PC-3 (cell line): ENCODE data around the gene ABCG2. TPM values are rescaled to one million over a fixed set of nuclear protein-coding genes. Genes with fewer than 3 reads are reported as not detected.

Experiments used
- ATAC-seq: fragments of 200-7000 bp; cut with Tn5 transposase; 2 replicates; pipeline ENCODE4 v1.9.1; 2020; ENCODE audit warnings: mild to moderate bottlenecking, moderate library complexity
- BruUV-seq: library from RNA; stranded (reverse); fragments of 400-500 nt; replicated peaks from 2 replicates; lab custom pipeline; 2021; lab: Mats Ljungman, UMichigan
- CTCF ChIA-PET: fragments of 300-600 bp; sonication (Branson Sonifier 250); formaldehyde crosslinking; loops from one replicate; lab custom pipeline; 2022; ENCODE audit warnings: antibody characterized with exemption; lab: Charles Lee
- POLR2A ChIA-PET: fragments of 300-600 bp; sonication (Branson Sonifier 250); formaldehyde crosslinking; loops from one replicate; lab custom pipeline; 2022; ENCODE audit warnings: antibody characterized with exemption; ENCODE audit not compliant: unreplicated experiment; lab: Charles Lee
- DNase-seq: peaks from one replicate; pipeline ENCODE4 v3.0.0-alpha.2; 2015
- H2AFZ ChIP-seq: fragments of 300-600 bp; sonication (generic); 2 replicates; pipeline ENCODE4 v1.6.0; 2016; ENCODE audit warnings: antibody characterized with exemption, low read length
- H3F3A ChIP-seq: fragments of 300-600 bp; sonication (generic); one replicate; pipeline ENCODE4 v1.6.0; 2017; ENCODE audit warnings: antibody characterized with exemption, low read length, control low read depth, mild to moderate bottlenecking; ENCODE audit not compliant: unreplicated experiment
- H3K27ac ChIP-seq: fragments of 300-600 bp; sonication (generic); 2 replicates; pipeline ENCODE4 v1.5.1; 2016; ENCODE audit warnings: mild to moderate bottlenecking, low read length
- H3K27me3 ChIP-seq: fragments of 300-600 bp; sonication (generic); 2 replicates; pipeline ENCODE4 v1.6.1; 2016; ENCODE audit warnings: low read length, mixed read lengths
- H3K36me3 ChIP-seq: fragments of 300-600 bp; sonication (generic); 2 replicates; pipeline ENCODE4 v1.6.1; 2016; ENCODE audit warnings: low read depth, mixed run types, low read length, mixed read lengths
- H3K4me1 ChIP-seq: fragments of 300-600 bp; sonication (generic); 2 replicates; pipeline ENCODE4 v1.5.1; 2016; ENCODE audit warnings: low read length; ENCODE audit not compliant: insufficient read depth
- H3K4me2 ChIP-seq: fragments of 300-600 bp; sonication (generic); 2 replicates; pipeline ENCODE4 v1.6.0; 2016; ENCODE audit warnings: low read length
- H3K4me3 ChIP-seq: fragments of 300-600 bp; sonication (generic); 2 replicates; pipeline ENCODE4 v1.5.1; 2016; ENCODE audit warnings: mild to moderate bottlenecking, low read length, mixed read lengths
- H3K79me2 ChIP-seq: fragments of 300-600 bp; sonication (generic); 2 replicates; pipeline ENCODE4 v1.6.1; 2017; ENCODE audit warnings: low read length, mixed read lengths
- H3K9ac ChIP-seq: fragments of 300-600 bp; sonication (generic); 2 replicates; pipeline ENCODE4 v1.6.0; 2016; ENCODE audit warnings: mild to moderate bottlenecking, low read length
- H3K9me2 ChIP-seq: fragments of 300-600 bp; sonication (generic); replicated peaks from 2 replicates; pipeline ENCODE4 v1.6.1; 2016; ENCODE audit warnings: mixed run types, low read length, mixed read lengths
- H3K9me3 ChIP-seq: fragments of 300-600 bp; sonication (generic); 2 replicates; pipeline ENCODE4 v1.6.1; 2016; ENCODE audit warnings: low read length, mixed read lengths
- H4K20me1 ChIP-seq: fragments of 300-600 bp; sonication (generic); 2 replicates; pipeline ENCODE4 v1.6.1; 2016; ENCODE audit warnings: low read length, mixed read lengths
- CTCF ChIP-seq: fragments of 300-600 bp; sonication (generic); conservative IDR thresholded peaks from 2 replicates; pipeline ENCODE4 v1.5.1; 2017; ENCODE audit warnings: antibody characterized with exemption, low read depth, mild to moderate bottlenecking, low read length
- EZH2 ChIP-seq: fragments of 300-600 bp; sonication (generic); IDR thresholded peaks from one replicate; pipeline ENCODE4 v1.6.1; 2017; ENCODE audit warnings: antibody characterized with exemption, mild to moderate bottlenecking, low read length; ENCODE audit not compliant: unreplicated experiment
- EZH2phosphoT487 ChIP-seq: fragments of 300-600 bp; sonication (generic); IDR thresholded peaks from 2 replicates; pipeline ENCODE4 v1.6.1; 2018; ENCODE audit warnings: mild to moderate bottlenecking, antibody characterized with exemption, low read length, borderline replicate concordance
- intact Hi-C: fragments of 100-400 bp; cut with micrococcal nuclease; formaldehyde crosslinking; loops from 2 replicates; pipeline ENCODE4 v1.9.0; 2023
- total RNA-seq: library from RNA; depleted of rRNA; stranded (reverse); fragments of >200 nt; gene quantifications from 2 replicates; pipeline ENCODE4 v1.2.3, GENCODE V29; 2014

Gene ABCG2
- total RNA-seq, 1 experiment from 2014 or later: not detected

- Histone ChIP-seq H3K9ac (no peak overlapping the region), H3K27ac (no peak overlapping the region), H3K9me3 (no peaks in the 10 kb centered on the region), H3K9me2 (no peaks in the 10 kb centered on the region), H4K20me1 (no peaks in the 10 kb centered on the region), H3K36me3 (0 out of 2 replicates have a peak, but pooled peaks cover 2% of the 10 kb centered on the region), H3K4me1 (no peaks in the 10 kb centered on the region), H3K4me2 (no peak overlapping the region), H3K79me2 (no peaks in the 10 kb centered on the region), H3K27me3 (no peaks in the 10 kb centered on the region), H3F3A (no peaks in the 10 kb centered on the region), H2AFZ (no peak overlapping the region), H3K4me3 (no peak overlapping the region)
- ATAC-seq: no peak
- POLR2A ChIA-PET: no interaction called here
- DNase-seq: no peak
- no TSS peak for BruUV-seq
- intact Hi-C loops: no loop called here
- no peak for TF ChIP-seq EZH2
- TF ChIP-seq CTCF: no peak
- no peak for TF ChIP-seq EZH2phosphoT487
- CTCF ChIA-PET: interaction anchor here (1.0 kb wide), 2 partner anchors 157 to 201 kb away, joined by 3 to 7 read pairs; no protein-coding TSS in a partner anchor
These were observed 104.2 kb downstream of the ABCG2 start for GRCh38 chr4:88054229-88054628.

DNA sequence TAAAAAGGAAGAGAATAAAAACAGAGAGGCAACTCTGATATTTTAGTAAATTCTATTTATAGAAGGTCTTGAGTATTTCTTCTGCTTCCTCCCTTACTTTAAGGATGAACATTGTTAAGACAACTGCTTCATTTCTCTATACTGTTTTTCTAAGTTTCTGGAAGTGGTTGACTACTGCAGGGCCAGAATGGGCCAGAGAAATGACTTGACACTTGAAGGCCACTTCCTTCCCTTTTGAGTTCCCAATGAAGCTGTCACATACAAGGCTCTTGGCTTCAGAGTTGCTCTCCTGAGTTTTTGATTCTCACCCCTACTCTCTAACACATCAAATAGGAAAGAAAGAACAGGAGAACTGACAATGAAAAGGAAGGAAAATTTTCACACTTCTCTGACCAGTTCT lies 113.4 kb downstream of the ABCG2 start:
- no peak overlapping the region for H3K4me2 ChIP-seq
- ChIA-PET POLR2A (no interaction called here), CTCF (no interaction called here)
- H4K20me1 ChIP-seq: no peaks in the 10 kb centered on the region
- H3K36me3 ChIP-seq: peaks cover 7% of the 10 kb centered on the region; the same call in 1 of the 2 replicates
- H3K9me2 ChIP-seq: no peaks in the 10 kb centered on the region
- DNase-seq: no peak
- TF ChIP-seq EZH2phosphoT487 (no peak), EZH2 (no peak), CTCF (no peak)
- no peaks in the 10 kb centered on the region for H3K27me3 ChIP-seq
- H3F3A ChIP-seq: no peaks in the 10 kb centered on the region
- no peak overlapping the region for H3K4me3 ChIP-seq
- H3K27ac ChIP-seq: no peak overlapping the region
- no peaks in the 10 kb centered on the region for H3K9me3 ChIP-seq
- no TSS peak for BruUV-seq
- no peak for ATAC-seq
- H2AFZ ChIP-seq: no peak overlapping the region
- H3K79me2 ChIP-seq: no peaks in the 10 kb centered on the region
- no peaks in the 10 kb centered on the region for H3K4me1 ChIP-seq
- H3K9ac ChIP-seq: no peak overlapping the region
- intact Hi-C loops: no loop called here

DNA sequence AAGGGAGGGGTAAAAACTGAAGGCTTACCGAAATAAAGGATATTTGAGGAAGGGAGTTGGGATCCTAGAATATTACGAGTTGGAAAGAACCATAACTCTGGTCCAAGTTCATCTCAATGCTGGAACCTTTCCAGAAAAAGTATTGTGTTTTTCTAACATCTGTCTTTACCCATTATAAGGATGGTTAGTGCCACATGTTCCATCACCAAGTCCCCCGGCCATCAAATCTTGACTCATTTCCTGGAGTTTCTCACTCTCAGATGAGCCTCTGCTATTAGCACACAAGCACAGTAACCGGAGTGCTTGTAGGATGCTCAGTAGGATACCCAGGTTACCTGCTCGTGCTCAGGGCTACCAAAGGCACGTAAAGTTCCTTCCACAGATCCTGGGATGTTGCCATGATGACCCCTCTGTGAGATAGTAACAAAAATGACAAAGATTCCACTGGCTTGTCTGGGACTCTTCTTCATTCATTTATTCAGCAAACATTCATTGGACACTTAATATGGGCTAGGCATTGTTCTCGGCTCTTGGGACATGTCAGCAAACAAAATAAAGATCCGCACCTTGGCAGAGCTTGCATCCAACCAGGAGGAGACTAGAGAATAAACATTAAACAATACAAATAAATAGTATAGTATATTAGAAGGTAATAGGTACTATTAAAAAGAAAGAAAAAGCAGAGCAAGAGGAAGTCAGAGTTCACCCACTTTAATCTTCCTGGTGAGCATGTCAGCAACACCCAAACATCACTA lies 114.7 kb downstream of the ABCG2 start:
- BruUV-seq: no TSS peak
- no peaks in the 10 kb centered on the region for H3F3A ChIP-seq
- H3K79me2 ChIP-seq: no peaks in the 10 kb centered on the region
- H3K36me3 ChIP-seq: peaks cover 14% of the 10 kb centered on the region; the same call in 1 of the 2 replicates
- ChIA-PET POLR2A (no interaction called here), CTCF (no interaction called here)
- H3K27me3 ChIP-seq: no peaks in the 10 kb centered on the region
- no peak overlapping the region for H2AFZ ChIP-seq
- H3K4me2 ChIP-seq: no peak overlapping the region
- intact Hi-C loops: no loop called here
- no peaks in the 10 kb centered on the region for H3K9me2 ChIP-seq
- H3K9ac ChIP-seq: no peak overlapping the region
- no peak overlapping the region for H3K27ac ChIP-seq
- ATAC-seq: no peak
- H3K4me3 ChIP-seq: no peak overlapping the region
- TF ChIP-seq CTCF: no peak
- TF ChIP-seq EZH2: no peak
- no peak for TF ChIP-seq EZH2phosphoT487
- no peaks in the 10 kb centered on the region for H4K20me1 ChIP-seq
- DNase-seq: no peak
- H3K4me1 ChIP-seq: no peaks in the 10 kb centered on the region
- no peaks in the 10 kb centered on the region for H3K9me3 ChIP-seq
